HepG2 (cell line): ENCODE results near the gene FLT3LG. TPM values are rescaled to one million over a fixed set of nuclear protein-coding genes. Genes with fewer than 3 reads are reported as not detected.

Experiments used
- ATAC-seq: fragments of 200-7000 bp; cut with Tn5 transposase; 3 replicates; pipeline ENCODE4 v1.9.1; 2020; ENCODE audit warnings: mild to moderate bottlenecking, moderate library complexity
- BruUV-seq: library from RNA; stranded (reverse); fragments of 400-500 nt; replicated peaks from 2 replicates; lab custom pipeline; 2021; lab: Mats Ljungman, UMichigan
- CTCF ChIA-PET: fragments of 300-600 bp; formaldehyde crosslinking; extraction: SDS; loops from one replicate; lab custom pipeline; 2021; ENCODE audit warnings: low total read pairs, inconsistent platforms, low intra/inter-chr PET ratio; lab: Yijun Ruan, JAX
- POLR2A ChIA-PET: fragments of 350-600 bp; sonication (Branson Sonifier 250); formaldehyde crosslinking; loops from one replicate; lab custom pipeline; 2020; ENCODE audit warnings: antibody characterized with exemption, inconsistent platforms; lab: Yijun Ruan, JAX
- DNase-seq: peaks from one replicate; pipeline ENCODE4 v3.0.0-alpha.2; 2015; ENCODE audit warnings: low spot score
- FAIRE-seq: peaks from 3 replicates; lab custom pipeline; 2011; peaks lifted over from hg19 to GRCh38; lab: Jason Lieb, UNC
- H2AFZ ChIP-seq: one replicate; pipeline ENCODE4 v1.6.1; 2011; ENCODE audit warnings: low read length, inconsistent platforms
- H3K27ac ChIP-seq: fragments of 300-600 bp; 3 replicates; pipeline ENCODE4 v1.8.0; 2011; ENCODE audit warnings: mixed run types, mild to moderate bottlenecking, mixed read lengths, low read length, inconsistent platforms; ENCODE audit not compliant: insufficient read depth; ENCODE audit errors: extremely low read length
- H3K27me3 ChIP-seq, 2 experiments: fragments of 200-600 bp in 1 of 2; 2 replicates in 1 of 2; 3 replicates in 1 of 2; pipeline versions ENCODE4 v1.6.0 to v1.8.0; 2011; ENCODE audit warnings: low read length in 2 of 2, mild to moderate bottlenecking in 2 of 2, moderate library complexity in 2 of 2, inconsistent platforms in 1 of 2; ENCODE audit not compliant: insufficient read depth in 2 of 2, control insufficient read depth in 1 of 2
- H3K36me3 ChIP-seq, 2 experiments: fragments of 200-600 bp in 1 of 2; replicated peaks in 1 of 2; 2 replicates in 1 of 2; 3 replicates in 1 of 2; pipeline versions ENCODE4 v1.5.1 to v1.8.0; 2011; ENCODE audit warnings: low read length in 2 of 2, inconsistent platforms in 1 of 2; ENCODE audit not compliant: insufficient read depth in 2 of 2, control insufficient read depth in 1 of 2
- H3K4me1 ChIP-seq: 2 replicates; pipeline ENCODE4 v1.5.1; 2012; ENCODE audit warnings: low read length, inconsistent platforms; ENCODE audit not compliant: insufficient read depth
- H3K4me2 ChIP-seq: 2 replicates; pipeline ENCODE4 v1.6.0; 2011; ENCODE audit warnings: low read depth, low read length, inconsistent platforms
- H3K4me3 ChIP-seq, 3 experiments: fragments of 200-600 bp in 1 of 3; sonication (generic), shearing (Covaris generic) in 1 of 3; replicated peaks in 1 of 3; 2 replicates each; pipeline ENCODE4 v1.5.1; 2011 to 2016; ENCODE audit warnings: low read length in 3 of 3, inconsistent platforms in 2 of 3, low read depth in 2 of 3, mild to moderate bottlenecking in 2 of 3, control low read depth in 1 of 3, mixed read lengths in 1 of 3; ENCODE audit not compliant: insufficient read depth in 1 of 3
- H3K79me2 ChIP-seq: one replicate; pipeline ENCODE4 v1.6.1; 2011; ENCODE audit warnings: low read length, inconsistent platforms; ENCODE audit not compliant: insufficient read depth
- H3K9ac ChIP-seq: 2 replicates; pipeline ENCODE4 v1.6.0; 2011; ENCODE audit warnings: mild to moderate bottlenecking, low read depth, low read length, inconsistent platforms; ENCODE audit not compliant: insufficient read depth
- H3K9me3 ChIP-seq: 2 replicates; pipeline ENCODE4 v1.5.1; 2012; ENCODE audit warnings: mild to moderate bottlenecking, low read length
- H4K20me1 ChIP-seq: 2 replicates; pipeline ENCODE4 v1.6.0; 2011; ENCODE audit warnings: inconsistent platforms, mild to moderate bottlenecking, low read length, moderate library complexity; ENCODE audit not compliant: insufficient read depth
- ARID3A ChIP-seq: IDR thresholded peaks from 2 replicates; pipeline ENCODE4 v1.6.1; 2012; ENCODE audit warnings: low read depth, low read length, improper control_type of control experiment
- ASH2L ChIP-seq: fragments of 300-600, 200-600 bp; sonication (generic); IDR thresholded peaks from 2 replicates; pipeline ENCODE4 v1.7.0; 2017; ENCODE audit warnings: low read depth, mild to moderate bottlenecking, moderate library complexity, mixed read lengths, low read length; ENCODE audit not compliant: insufficient read length
- ATAD3A ChIP-seq: sonication (generic); formaldehyde crosslinking; IDR thresholded peaks from 2 replicates; pipeline ENCODE4 v1.4.0; 2020; ENCODE audit warnings: missing genetic modification reagents
- ELF3 ChIP-seq: IDR thresholded peaks from 2 replicates; pipeline ENCODE4 v1.6.1; 2016; ENCODE audit warnings: missing genetic modification reagents, missing compliant biosample characterization
- FOXK1 ChIP-seq: sonication (generic); formaldehyde crosslinking; IDR thresholded peaks from 2 replicates; pipeline ENCODE4 v1.4.0; 2020; ENCODE audit warnings: low read depth, missing genetic modification reagents, borderline replicate concordance
- FOXP1 ChIP-seq, 2 experiments: fragments of 450-650 bp in 1 of 2; IDR thresholded peaks; 2 replicates each; pipeline ENCODE4 v1.6.1; 2017 to 2018; ENCODE audit warnings: antibody characterized with exemption in 1 of 2
- JARID2 ChIP-seq: sonication (generic); formaldehyde crosslinking; IDR thresholded peaks from 2 replicates; pipeline ENCODE4 v1.8.1; 2023; ENCODE audit warnings: missing genetic modification reagents, inconsistent platforms; ENCODE audit not compliant: insufficient replicate concordance
- MAFF ChIP-seq: IDR thresholded peaks from 2 replicates; pipeline ENCODE4 v1.6.1; 2011; ENCODE audit warnings: low read depth, low read length, improper control_type of control experiment
- MTF2 ChIP-seq: sonication (generic); formaldehyde crosslinking; IDR thresholded peaks from 2 replicates; pipeline ENCODE4 v1.5.0; 2020; ENCODE audit warnings: missing genetic modification reagents, borderline replicate concordance
- ZFP1 ChIP-seq: IDR thresholded peaks from 2 replicates; pipeline ENCODE4 v1.6.1; 2016
- ZNF792 ChIP-seq: IDR thresholded peaks from 2 replicates; pipeline ENCODE4 v1.6.1; 2016
- ZSCAN22 ChIP-seq: sonication (generic); formaldehyde crosslinking; IDR thresholded peaks from 2 replicates; pipeline ENCODE4 v1.4.0; 2020; ENCODE audit warnings: mild to moderate bottlenecking, missing genetic modification reagents
- WGBS: methylation state at CpG from one replicate; pipeline ENCODE4 v1.1.6; 2017; ENCODE audit warnings: low lambda C conversion rate; 5-methylcytosine and 5-hydroxymethylcytosine counted together
- in situ Hi-C: cut with HindIII; loops from 2 replicates; pipeline ENCODE4 v1.10.0; 2017; ENCODE audit warnings: low pct_unique_long_range_greater_than_20kb; ENCODE audit not compliant: extremely low pct_ligation_motif_present
- intact Hi-C: fragments of 100-400 bp; cut with micrococcal nuclease; formaldehyde crosslinking; loops from one replicate; pipeline ENCODE4 v1.10.0; 2022; ENCODE audit not compliant: unreplicated experiment
- polyA plus RNA-seq, 8 experiments: library from polyadenylated mRNA; depleted of rRNA in 3 of 8; stranded (reverse) in 7 of 8; unstranded in 1 of 8; fragments of >200 nt; fragmentation: Illumina TruSeq in 4 of 8; extraction: Trizol in 4 of 8; gene quantifications; 2 replicates each; pipeline versions ENCODE4 v1.2.1 to v1.2.3, GENCODE V29; 2011 to 2016; ENCODE audit warnings: low read depth in 4 of 8, missing spikeins in 1 of 8, mixed read lengths in 1 of 8; ENCODE audit not compliant: insufficient read depth in 1 of 8
- total RNA-seq, 5 experiments: library from RNA; depleted of rRNA; stranded (reverse); fragments of >200 nt; fragmentation: Illumina TruSeq; extraction: Trizol; gene quantifications; 2 replicates each; pipeline ENCODE4 v1.2.3, GENCODE V29; 2016; ENCODE audit warnings: low read depth in 1 of 5
- TF ChIP-seq, protein P1 (sequence below): IDR thresholded peaks from 2 replicates; pipeline ENCODE4 v1.6.1; 2018; ENCODE audit warnings: missing genetic modification reagents

Gene FLT3LG
- total and polyA plus RNA-seq, 2 of the 13 experiments (the other 11 are each of a cell fraction or from before 2014, with no cell fraction given) = 1.5 to 2.6 TPM

DNA sequence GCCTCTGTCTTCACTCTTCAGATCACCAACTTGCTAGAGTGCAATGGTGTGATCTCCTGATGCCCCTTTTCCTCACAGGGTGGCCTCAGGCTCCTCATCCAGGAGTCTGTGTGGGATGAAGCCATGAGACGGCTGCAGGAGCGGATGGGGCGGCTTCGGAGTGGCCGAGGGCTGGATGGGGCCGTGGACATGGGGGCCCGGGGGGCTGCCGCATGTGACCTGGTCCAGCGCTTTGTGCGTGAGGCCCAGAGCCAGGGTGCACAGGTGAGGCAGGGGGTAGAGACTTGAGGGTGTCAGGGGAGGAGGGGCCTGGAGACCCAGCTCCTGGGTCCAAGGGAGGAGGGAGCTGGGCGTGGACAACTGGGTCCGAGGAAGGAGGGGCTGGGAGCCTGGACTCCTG, 11.5 kb upstream of the FLT3LG start:
- no peak overlapping the region for H3K9ac ChIP-seq
- no peaks in the 10 kb centered on the region for H3K79me2 ChIP-seq
- no peak overlapping the region for H3K27ac ChIP-seq
- no peaks in the 10 kb centered on the region for H3K9me3 ChIP-seq
- peaks cover 0 to 3% of the 10 kb centered on the region in 2 experiments; a peak in 1 of 5 replicates for H3K36me3 ChIP-seq
- CTCF ChIA-PET = no interaction called here
- H4K20me1 ChIP-seq = no peaks in the 10 kb centered on the region
- H3K4me3 ChIP-seq = no peak overlapping the region
- BruUV-seq = no TSS peak
- POLR2A ChIA-PET = no interaction called here
- TF ChIP-seq, protein P1, sequence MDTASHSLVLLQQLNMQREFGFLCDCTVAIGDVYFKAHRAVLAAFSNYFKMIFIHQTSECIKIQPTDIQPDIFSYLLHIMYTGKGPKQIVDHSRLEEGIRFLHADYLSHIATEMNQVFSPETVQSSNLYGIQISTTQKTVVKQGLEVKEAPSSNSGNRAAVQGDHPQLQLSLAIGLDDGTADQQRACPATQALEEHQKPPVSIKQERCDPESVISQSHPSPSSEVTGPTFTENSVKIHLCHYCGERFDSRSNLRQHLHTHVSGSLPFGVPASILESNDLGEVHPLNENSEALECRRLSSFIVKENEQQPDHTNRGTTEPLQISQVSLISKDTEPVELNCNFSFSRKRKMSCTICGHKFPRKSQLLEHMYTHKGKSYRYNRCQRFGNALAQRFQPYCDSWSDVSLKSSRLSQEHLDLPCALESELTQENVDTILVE (CRISPR knock-in tag) = no peak
- TF ChIP-seq ZSCAN22 (CRISPR knock-in tag) = peak; percentile 68; the same call in 1 of the 2 replicates
- 92% methylated on average over 12 of the region's 12 CpGs for WGBS
- intact Hi-C loops (no loop called here), in situ Hi-C loops (no loop called here)
- H3K4me2 ChIP-seq = no peak overlapping the region
- H3K27me3 ChIP-seq = no peaks in the 10 kb centered on the region
- FAIRE-seq (no peak), ATAC-seq (no peak), DNase-seq (no peak)
- no peak overlapping the region for H2AFZ ChIP-seq
- H3K4me1 ChIP-seq = no peaks in the 10 kb centered on the region

DNA sequence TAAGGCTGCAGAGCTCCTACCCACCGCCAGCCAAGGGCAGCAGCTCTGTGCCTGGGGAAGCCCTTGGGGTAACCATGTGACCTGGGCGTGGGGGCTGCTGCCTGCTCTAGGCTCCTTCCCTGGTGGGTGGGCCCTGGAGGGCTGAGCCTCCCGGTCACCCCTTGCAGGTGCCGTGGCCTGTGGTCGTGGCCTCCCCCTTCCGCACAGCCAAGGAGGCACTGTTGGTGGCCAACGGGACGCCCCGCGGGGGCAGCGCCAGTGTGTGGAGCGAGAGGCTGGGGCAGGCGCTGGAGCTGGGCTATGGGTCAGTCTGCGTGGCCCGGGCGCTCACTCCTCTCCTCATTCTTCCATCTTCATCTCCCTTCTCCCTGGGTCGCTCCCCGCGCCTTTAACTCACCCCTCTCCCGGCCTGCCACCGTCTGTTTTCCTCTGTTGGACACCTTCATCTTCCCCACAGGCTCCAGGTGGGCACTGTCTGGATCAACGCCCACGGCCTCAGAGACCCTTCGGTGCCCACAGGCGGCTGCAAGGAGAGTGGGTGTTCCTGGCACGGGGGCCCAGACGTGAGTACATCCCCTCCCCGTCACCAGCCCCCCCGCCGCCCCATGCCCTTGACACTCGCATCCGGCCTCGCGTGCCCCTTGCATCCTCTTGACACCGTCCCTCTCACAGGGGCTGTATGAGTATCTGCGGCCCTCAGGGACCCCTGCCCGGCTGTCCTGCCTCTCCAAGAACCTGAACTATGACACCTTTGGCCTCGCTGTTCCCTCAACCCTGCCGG, 9.9 kb upstream of the FLT3LG start:
- intact Hi-C loops (no loop called here), in situ Hi-C loops (no loop called here)
- H3K9me3 ChIP-seq = no peaks in the 10 kb centered on the region
- FAIRE-seq (no peak), DNase-seq (no peak), ATAC-seq (no peak; the same call in 1 of the 3 replicates)
- H2AFZ ChIP-seq = no peak overlapping the region
- H3K27me3 ChIP-seq = no peaks in the 10 kb centered on the region
- ChIA-PET POLR2A (no interaction called here), CTCF (no interaction called here)
- no peaks in the 10 kb centered on the region for H3K79me2 ChIP-seq
- no peak overlapping the region for H3K4me2 ChIP-seq
- H3K27ac ChIP-seq = no peak overlapping the region
- WGBS = 99% methylated on average over 26 of the region's 39 CpGs
- H3K9ac ChIP-seq = no peak overlapping the region
- H4K20me1 ChIP-seq = no peaks in the 10 kb centered on the region
- peaks cover 3 to 5% of the 10 kb centered on the region in 2 experiments; a peak in 2 of 5 replicates for H3K36me3 ChIP-seq
- no peak overlapping the region for H3K4me3 ChIP-seq
- H3K4me1 ChIP-seq = no peaks in the 10 kb centered on the region
- BruUV-seq = no TSS peak
- TF ChIP-seq ASH2L (no peak), MAFF (no peak), ARID3A (no peak), ZFP1 (CRISPR knock-in tag) (no peak), FOXK1 (CRISPR knock-in tag) (no peak), FOXP1 (IDR thresholded peaks at IDR 0.05) (no peak), FOXP1 (CRISPR knock-in tag; IDR thresholded peaks at IDR 0.05) (no peak), ATAD3A (CRISPR knock-in tag) (no peak), ELF3 (CRISPR knock-in tag) (no peak), ZNF792 (no peak), MTF2 (CRISPR knock-in tag) (no peak), JARID2 (no peak)
